ENCODE measurements around the gene ENTREP3.
"Not testable (repeated sequence)": the region's sequence is repeated elsewhere in the genome, so short reads cannot be mapped to it uniquely, and the experiment has no call there.

ENTREP3 gene

GRCh38 chr1:155220211-155220965 lies 34.9 kb downstream of the ENTREP3 start:
- not testable (repeated sequence) for DNase-seq

GRCh38 chr1:155219592-155220031 lies 35.7 kb downstream of the ENTREP3 start:
- no peak for DNase-seq

GRCh38 chr1:155218854-155219591 lies 36.3 kb downstream of the ENTREP3 start:
- no peak for DNase-seq

GRCh38 chr1:155214702-155215101 lies 40.6 kb downstream of the ENTREP3 start:
- not testable (repeated sequence) for DNase-seq

- not testable (repeated sequence) for DNase-seq
Observed at GRCh38 chr1:155212051-155212440, 43.2 kb downstream of the ENTREP3 start.

- DNase-seq = not testable (repeated sequence)
Observed at GRCh38 chr1:155211381-155212050, 43.8 kb downstream of the ENTREP3 start.

GRCh38 chr1:155210314-155211104 lies 44.8 kb downstream of the ENTREP3 start:
- DNase-seq = no peak

GRCh38 chr1:155209312-155209721 lies 46.0 kb downstream of the ENTREP3 start:
- DNase-seq = no peak

- no peak for DNase-seq
Observed at GRCh38 chr1:155208541-155209311, 46.6 kb downstream of the ENTREP3 start, which contains the start of gene MTX1. MTX1 (plus strand) TSS chr1:155208695; CDS start chr1:155208805, 110 bp downstream.

GRCh38 chr1:155207806-155208540 lies 47.3 kb downstream of the ENTREP3 start, which contains the start of gene THBS3:
THBS3 (minus strand) TSS chr1:155207897; CDS start chr1:155207876, 21 bp downstream.
- no peak for DNase-seq

- DNase-seq = no peak
Observed at GRCh38 chr1:155206891-155207805, 48.1 kb downstream of the ENTREP3 start.

GRCh38 chr1:155205969-155206593 lies 49.2 kb downstream of the ENTREP3 start:
- DNase-seq = no peak

GRCh38 chr1:155205035-155205434 lies 50.2 kb downstream of the ENTREP3 start:
- no peak for DNase-seq

GRCh38 chr1:155202731-155203515 lies 52.4 kb downstream of the ENTREP3 start:
- no peak for DNase-seq

- DNase-seq = no peak
Observed at GRCh38 chr1:155202198-155202597, 53.1 kb downstream of the ENTREP3 start.

- DNase-seq = no peak
Observed at GRCh38 chr1:155200920-155201319, 54.4 kb downstream of the ENTREP3 start.

GRCh38 chr1:155199792-155200191 lies 55.5 kb downstream of the ENTREP3 start:
- DNase-seq = no peak

GRCh38 chr1:155198547-155198906 lies 56.8 kb downstream of the ENTREP3 start:
- DNase-seq = no peak

All from SIG-M5 (cell line).